ENCODE results near the gene TGFBR1.

TGFBR1 gene

DNA sequence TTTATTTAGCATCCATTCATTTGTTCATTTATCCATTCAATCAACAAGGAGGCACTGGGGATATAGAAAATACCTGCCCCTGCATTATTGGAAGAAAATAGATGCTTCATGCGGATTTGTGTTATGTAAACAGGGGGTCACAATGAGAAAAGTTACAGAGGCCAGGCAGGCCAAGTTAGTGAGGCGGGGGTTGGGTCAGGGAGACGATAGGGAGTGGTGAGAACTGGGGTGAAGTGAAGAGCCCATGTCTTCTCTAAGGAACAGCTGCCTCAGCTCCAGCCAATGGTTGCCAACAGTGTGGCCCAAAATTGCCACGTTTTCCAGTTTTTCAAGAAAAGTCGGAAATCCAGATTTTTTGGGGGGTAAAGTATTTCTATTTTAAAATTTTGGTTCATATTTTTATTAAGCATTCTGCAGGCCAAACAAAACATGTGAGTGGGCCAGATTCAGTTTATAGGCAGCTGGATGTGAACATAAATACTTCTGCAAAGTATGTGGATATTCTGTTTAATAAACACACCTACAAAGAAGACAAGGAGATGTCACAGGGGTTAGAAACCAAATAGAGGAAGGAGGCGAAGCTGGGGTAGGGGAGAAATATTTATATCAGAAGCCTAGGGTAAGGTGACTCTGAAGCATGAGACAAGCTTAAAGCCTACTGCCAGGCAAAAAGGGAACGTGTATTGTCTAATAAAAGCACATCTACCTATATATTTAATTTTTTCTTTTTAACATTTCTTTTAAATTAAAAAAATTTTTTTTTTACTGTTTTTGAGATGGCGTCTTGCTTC lies 72.9 kb downstream of the TGFBR1 start:
- no peak overlapping the region for H3K9ac ChIP-seq
- H3K36me3 ChIP-seq, result no peaks in the 10 kb centered on the region
- H3K4me1 ChIP-seq, result peaks cover 17 to 87% (median 22%) of the 10 kb centered on the region in 10 experiments
- no peaks in the 10 kb centered on the region for H4K20me1 ChIP-seq
- no peak overlapping the region for H3K4me3 ChIP-seq
- no peaks in the 10 kb centered on the region for H3K27me3 ChIP-seq
- H3K4me2 ChIP-seq, result peak overlapping the region in 2 of 11 experiments; percentile 71 to 73; a peak in 3 of 22 replicates
- no peaks in the 10 kb centered on the region for H3K9me3 ChIP-seq (replicated peaks in 1 of 11)
- TF ChIP-seq Cebpa-rat (IDR thresholded peaks at IDR 0.05), result no peak
- no peak overlapping the region for H3K27ac ChIP-seq

GRCh38 chr9:99178912-99179872 lies 74.3 kb downstream of the TGFBR1 start:
- Histone ChIP-seq H3K9me3 (replicated peaks in 1 of 11) (no peaks in the 10 kb centered on the region), H3K27me3 (no peaks in the 10 kb centered on the region), H3K4me1 (peaks cover 25 to 89% (median 32%) of the 10 kb centered on the region in 10 experiments), H3K4me2 (peak overlapping the region in 3 of 11 experiments; percentile 29 to 73 (median 71); a peak in 6 of 22 replicates), H4K20me1 (no peaks in the 10 kb centered on the region), H3K4me3 (no peak overlapping the region), H3K9ac (no peak overlapping the region), H3K27ac (peak overlapping the region in 3 of 11 experiments; percentile 0 to 50 (median 28); a peak in 3 of 22 replicates), H3K36me3 (no peaks in the 10 kb centered on the region)
- no peak for TF ChIP-seq Cebpa-rat (IDR thresholded peaks at IDR 0.05)

DNA sequence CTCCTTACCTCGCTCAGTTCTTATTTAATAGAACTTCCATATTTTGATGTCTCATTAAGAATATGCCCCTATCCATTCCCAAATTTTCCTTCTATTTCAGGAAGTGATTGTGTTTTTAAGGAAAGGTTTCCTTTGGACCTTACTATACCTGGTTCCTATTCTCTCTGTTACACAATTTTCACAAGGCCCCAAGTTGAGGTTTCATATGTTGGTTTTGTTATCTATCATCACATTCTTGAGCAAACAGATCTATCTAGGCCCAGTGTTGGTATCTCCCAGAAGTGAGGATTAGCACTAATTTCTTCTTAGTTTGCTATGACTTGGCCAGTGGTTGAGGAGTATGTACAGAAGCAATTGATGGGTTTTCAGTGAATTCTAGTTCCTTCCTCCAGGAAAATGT lies 75.3 kb downstream of the TGFBR1 start:
- Histone ChIP-seq H3K4me1 (peaks cover 25 to 98% (median 41%) of the 10 kb centered on the region in 10 experiments), H3K36me3 (no peaks in the 10 kb centered on the region), H3K9ac (no peak overlapping the region), H3K27ac (peak overlapping the region in 4 of 11 experiments; percentile 80 to 93 (median 86); a peak in 5 of 22 replicates), H4K20me1 (no peaks in the 10 kb centered on the region), H3K4me2 (peak overlapping the region in 4 of 11 experiments; percentile 36 to 80 (median 76); a peak in 6 of 22 replicates), H3K27me3 (no peaks in the 10 kb centered on the region), H3K9me3 (replicated peaks in 1 of 11) (no peaks in the 10 kb centered on the region), H3K4me3 (no peak overlapping the region)
- no peak for TF ChIP-seq Cebpa-rat (IDR thresholded peaks at IDR 0.05)

DNA sequence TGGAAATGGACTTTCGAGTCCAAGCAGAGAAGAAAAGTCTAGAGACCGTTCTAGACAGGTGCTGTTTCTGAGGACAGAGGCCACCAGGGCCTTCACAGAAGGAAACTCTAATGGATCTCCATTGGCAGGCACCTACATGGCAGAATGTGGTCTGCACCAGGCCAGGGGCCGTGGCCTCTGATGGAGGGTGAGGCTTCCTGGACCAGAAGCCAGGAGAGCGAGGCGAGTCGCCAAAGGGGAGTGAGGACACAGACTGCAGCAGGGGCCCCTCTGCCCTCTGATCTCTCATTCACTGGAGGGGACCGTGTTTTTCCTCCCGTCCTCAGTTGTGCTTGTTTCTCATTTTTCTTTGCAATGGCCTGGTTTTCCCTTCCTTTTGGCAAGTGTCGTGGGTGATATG lies 75.7 kb downstream of the TGFBR1 start:
- no peaks in the 10 kb centered on the region for H4K20me1 ChIP-seq
- H3K9me3 ChIP-seq (replicated peaks in 1 of 11), result no peaks in the 10 kb centered on the region
- peak overlapping the region in 5 of 11 experiments; percentile 57 to 93 (median 85); a peak in 8 of 22 replicates for H3K27ac ChIP-seq
- no peaks in the 10 kb centered on the region for H3K36me3 ChIP-seq
- TF ChIP-seq Cebpa-rat (IDR thresholded peaks at IDR 0.05), result no peak
- H3K9ac ChIP-seq, result 0 out of 22 replicates have a peak overlapping the region, but pooled peaks of 1 of the 11 experiments have one; percentile 22
- H3K4me2 ChIP-seq, result peak overlapping the region in 5 of 11 experiments; percentile 10 to 80 (median 73); a peak in 9 of 22 replicates
- H3K4me1 ChIP-seq, result peaks cover 25 to 96% (median 41%) of the 10 kb centered on the region in 10 experiments
- no peaks in the 10 kb centered on the region for H3K27me3 ChIP-seq
- H3K4me3 ChIP-seq, result no peak overlapping the region

DNA sequence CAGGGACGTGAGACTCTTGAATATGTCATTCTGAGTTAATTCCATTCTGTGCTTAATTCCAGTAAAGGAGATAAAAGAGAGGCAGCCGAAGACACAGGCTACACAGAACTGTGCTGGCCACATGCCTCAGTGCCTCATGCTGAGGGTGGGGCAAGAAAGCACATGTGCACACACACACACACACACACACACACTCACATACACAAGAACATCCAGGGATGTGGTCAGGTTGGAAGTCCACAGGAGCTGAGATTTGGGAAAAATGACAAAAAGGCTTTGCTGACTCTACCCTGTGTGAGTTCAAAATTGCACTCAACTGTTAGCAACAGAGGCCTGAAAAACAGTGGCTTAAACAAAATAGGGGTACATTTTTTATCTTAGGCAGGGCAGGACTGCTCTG lies 76.3 kb downstream of the TGFBR1 start:
- TF ChIP-seq Cebpa-rat (IDR thresholded peaks at IDR 0.05), result no peak
- Histone ChIP-seq H3K9ac (peak overlapping the region in 4 of 11 experiments; percentile 2 to 59 (median 38); a peak in 6 of 22 replicates), H3K27me3 (no peaks in the 10 kb centered on the region), H3K4me2 (peak overlapping the region; percentile 38 to 80 (median 71)), H3K27ac (peak overlapping the region in 10 of 11 experiments; percentile 34 to 93 (median 60); a peak in 15 of 22 replicates), H3K4me1 (peaks cover 25 to 96% (median 41%) of the 10 kb centered on the region in 10 experiments), H3K4me3 (no peak overlapping the region), H3K36me3 (no peaks in the 10 kb centered on the region), H3K9me3 (replicated peaks in 1 of 11) (no peaks in the 10 kb centered on the region), H4K20me1 (no peaks in the 10 kb centered on the region)

DNA sequence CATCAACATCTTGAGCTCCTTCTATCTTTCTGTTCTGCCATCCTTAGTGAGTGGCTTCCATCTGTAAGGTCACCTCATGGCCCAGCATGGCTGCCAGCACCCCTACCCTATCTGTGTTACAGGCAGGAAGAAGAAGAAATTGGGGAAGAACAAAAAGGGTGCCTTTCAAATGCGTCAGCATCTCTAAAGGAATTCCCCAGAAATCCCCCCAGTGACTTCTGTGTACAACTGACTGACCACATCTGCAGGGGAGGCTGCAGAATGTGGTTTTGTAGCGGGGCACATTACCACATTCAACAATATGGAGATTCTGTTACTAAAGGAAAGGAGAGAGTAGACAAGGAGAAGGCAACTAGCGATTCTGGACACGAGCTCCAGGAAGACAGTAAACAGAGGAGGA lies 76.7 kb downstream of the TGFBR1 start:
- Histone ChIP-seq H3K36me3 (no peaks in the 10 kb centered on the region), H3K4me3 (no peak overlapping the region), H3K4me2 (peak overlapping the region; percentile 38 to 80 (median 71)), H4K20me1 (no peaks in the 10 kb centered on the region), H3K4me1 (peaks cover 25 to 96% (median 42%) of the 10 kb centered on the region in 10 experiments), H3K27me3 (no peaks in the 10 kb centered on the region), H3K9ac (peak overlapping the region in 7 of 11 experiments; percentile 2 to 84 (median 63); a peak in 9 of 22 replicates), H3K9me3 (replicated peaks in 1 of 11) (no peaks in the 10 kb centered on the region), H3K27ac (peak overlapping the region in 10 of 11 experiments; percentile 34 to 93 (median 62); a peak in 16 of 22 replicates)
- no peak for TF ChIP-seq Cebpa-rat (IDR thresholded peaks at IDR 0.05)

DNA sequence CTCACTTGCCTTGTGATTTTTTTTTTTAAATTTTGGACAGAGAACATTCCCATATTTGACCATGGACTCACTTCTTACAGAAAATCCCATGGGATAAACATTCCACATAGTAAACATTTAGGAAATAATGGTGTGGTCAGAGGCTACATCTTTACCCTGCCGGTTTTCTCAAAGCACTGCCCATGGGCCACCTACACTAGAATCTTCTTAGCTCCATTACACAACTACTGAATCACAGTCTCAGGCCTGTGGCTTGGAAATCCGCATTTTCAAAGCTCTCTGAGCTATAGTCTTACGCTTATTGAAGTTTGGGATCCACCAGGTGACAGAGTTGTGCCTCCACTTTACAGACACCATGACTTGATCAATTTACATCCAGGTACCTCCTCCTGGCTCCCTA lies 77.4 kb downstream of the TGFBR1 start:
- Histone ChIP-seq H3K4me3 (no peak overlapping the region), H3K36me3 (no peaks in the 10 kb centered on the region), H3K9ac (peak overlapping the region in 5 of 11 experiments; percentile 26 to 84 (median 72); a peak in 7 of 22 replicates), H3K4me1 (peaks cover 32 to 96% (median 49%) of the 10 kb centered on the region in 10 experiments), H3K27ac (peak overlapping the region in 8 of 11 experiments; percentile 34 to 93 (median 71); a peak in 14 of 22 replicates), H3K4me2 (peak overlapping the region; percentile 38 to 80 (median 71)), H4K20me1 (no peaks in the 10 kb centered on the region), H3K27me3 (no peaks in the 10 kb centered on the region), H3K9me3 (replicated peaks in 1 of 11) (no peaks in the 10 kb centered on the region)
- TF ChIP-seq Cebpa-rat (IDR thresholded peaks at IDR 0.05), result no peak

- H3K27me3 ChIP-seq, result no peaks in the 10 kb centered on the region
- H3K4me2 ChIP-seq, result peak overlapping the region in 10 of 11 experiments; percentile 19 to 80 (median 70); a peak in 19 of 22 replicates
- no peak overlapping the region for H3K4me3 ChIP-seq
- H3K9me3 ChIP-seq (replicated peaks in 1 of 11), result no peaks in the 10 kb centered on the region
- H3K36me3 ChIP-seq, result no peaks in the 10 kb centered on the region
- H3K4me1 ChIP-seq, result peaks cover 39 to 92% (median 55%) of the 10 kb centered on the region in 10 experiments
- peak overlapping the region in 10 of 11 experiments; percentile 29 to 71 (median 62); a peak in 13 of 22 replicates for H3K9ac ChIP-seq
- H3K27ac ChIP-seq, result peak overlapping the region; percentile 43 to 76 (median 65); a peak in 20 of 22 replicates
- no peak for TF ChIP-seq Cebpa-rat (IDR thresholded peaks at IDR 0.05)
- H4K20me1 ChIP-seq, result no peaks in the 10 kb centered on the region
These were observed 78.7 kb downstream of the TGFBR1 start for GRCh38 chr9:99183616-99184015.

Data from BLaER1 treated with 17β-estradiol and CSF1 and Interleukin-3, amounts not matched to agents 10 nM and 100 nM (cell line).